OCI-LY3 (cell line): ENCODE measurements around the gene KCNH6.

Experiments used
- CTCF ChIP-seq: fragments of 200-600, 300-600 bp; sonication (generic); IDR thresholded peaks from 2 replicates; pipeline ENCODE4 v1.5.1; 2014; ENCODE audit warnings: antibody characterized with exemption, low read length, low read depth
- EZH2phosphoT487 ChIP-seq: fragments of 200-600 bp; shearing (Covaris generic); IDR thresholded peaks from 2 replicates; pipeline ENCODE4 v1.6.1; 2018; ENCODE audit warnings: antibody characterized with exemption, mixed run types, low read depth

GRCh38 chr17:63534816-63535455, 11.8 kb downstream of the KCNH6 start:
- TF ChIP-seq CTCF: no peak
- no peak for TF ChIP-seq EZH2phosphoT487
